Left kidney (tissue), 2 donors: ENCODE data around the gene MAPT. TPM values are rescaled to one million over a fixed set of nuclear protein-coding genes. Genes with fewer than 3 reads are reported as not detected.
"Not testable (repeated sequence)": the region's sequence is repeated elsewhere in the genome, so short reads cannot be mapped to it uniquely, and the experiment has no call there.

Experiments used
- DNase-seq: peaks from one replicate; pipeline ENCODE4 v3.0.0-alpha.2; 2013
- polyA plus RNA-seq: library from polyadenylated mRNA; unstranded; fragments of 120-200 nt; gene quantifications from one replicate; pipeline ENCODE4 v1.2.1, GENCODE V29; 2013; ENCODE audit not compliant: insufficient read length

The MAPT gene
- polyA plus RNA-seq, 1 donor = 7.1 TPM

DNA sequence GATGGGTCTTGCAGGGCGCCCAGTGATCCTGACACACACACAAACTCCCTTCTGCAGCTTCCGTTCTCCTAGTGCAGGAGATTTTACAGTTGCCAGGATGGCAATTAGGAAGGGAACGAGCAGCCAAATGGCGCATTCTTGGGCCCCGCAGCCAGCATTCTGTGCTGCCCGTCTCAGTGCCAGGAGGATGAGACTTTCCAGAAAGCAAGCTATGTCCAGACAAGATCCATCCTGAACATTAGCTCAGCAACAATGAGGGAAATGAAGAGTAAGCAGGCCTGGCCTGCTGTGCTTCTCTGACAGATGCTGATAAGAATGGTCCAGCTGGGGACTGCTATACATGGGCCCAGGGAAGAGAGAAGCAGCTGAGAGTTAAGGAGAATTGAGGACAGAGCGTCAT, 33.2 kb upstream of the MAPT start:
- DNase-seq = no peak

DNA sequence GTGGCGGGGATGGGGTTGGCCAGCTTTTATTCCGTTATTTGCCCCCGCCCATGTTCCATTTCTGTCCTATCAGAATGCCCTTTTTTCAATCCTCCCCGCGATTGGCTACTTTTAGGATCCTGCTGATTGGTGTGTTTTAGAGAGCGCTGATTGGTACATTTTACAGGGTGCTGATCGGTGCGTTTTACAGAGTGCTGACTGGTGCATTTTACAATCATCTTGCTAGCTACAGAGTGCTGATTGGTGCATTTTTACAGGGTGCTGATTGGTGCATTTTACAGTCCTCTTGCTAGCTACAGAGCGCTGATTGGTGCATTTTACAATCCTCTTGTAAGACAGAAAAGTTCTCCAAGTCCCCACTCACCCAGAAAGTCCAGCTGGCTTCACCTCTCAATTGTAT, 32.2 kb upstream of the MAPT start:
- not testable (repeated sequence) for DNase-seq

DNA sequence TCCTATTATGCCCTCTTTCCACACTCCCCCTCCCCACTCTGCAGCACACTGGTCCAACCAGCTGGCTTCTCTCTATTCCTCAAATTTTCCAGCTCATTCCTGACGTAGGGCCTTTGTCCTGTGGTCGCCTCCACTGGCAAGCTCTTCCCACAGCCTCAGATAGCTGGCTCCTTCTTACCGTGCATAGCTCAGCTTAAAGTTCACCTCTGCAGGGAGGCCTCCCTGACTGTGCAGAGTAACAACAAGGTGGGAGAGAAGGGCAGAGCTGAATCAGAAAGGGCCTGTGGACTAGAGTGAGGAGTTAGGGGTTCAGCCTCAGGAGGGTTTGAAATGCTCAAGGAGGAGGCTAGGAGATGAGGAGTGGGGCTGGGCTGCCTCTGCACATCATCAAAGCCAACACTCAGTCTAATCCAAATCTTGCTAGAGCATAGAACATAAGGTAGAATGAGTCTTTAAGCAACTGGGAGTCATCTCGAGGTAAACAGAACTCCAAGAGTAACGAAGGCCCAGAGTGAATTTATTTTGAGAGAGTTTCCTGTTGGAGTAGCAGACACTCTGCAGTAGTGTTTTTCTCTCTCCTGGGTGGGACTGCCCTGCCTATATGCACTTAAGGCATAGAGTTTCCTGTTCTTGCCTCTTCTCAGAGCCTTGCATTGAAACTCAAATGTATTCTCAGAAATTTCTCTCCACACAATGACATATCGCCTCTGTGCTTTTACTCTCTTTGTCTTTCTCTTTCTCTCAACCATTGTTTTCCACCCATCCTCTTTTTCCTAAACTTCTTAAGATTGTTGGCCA, 30.3 kb upstream of the MAPT start:
- DNase-seq = no peak

DNA sequence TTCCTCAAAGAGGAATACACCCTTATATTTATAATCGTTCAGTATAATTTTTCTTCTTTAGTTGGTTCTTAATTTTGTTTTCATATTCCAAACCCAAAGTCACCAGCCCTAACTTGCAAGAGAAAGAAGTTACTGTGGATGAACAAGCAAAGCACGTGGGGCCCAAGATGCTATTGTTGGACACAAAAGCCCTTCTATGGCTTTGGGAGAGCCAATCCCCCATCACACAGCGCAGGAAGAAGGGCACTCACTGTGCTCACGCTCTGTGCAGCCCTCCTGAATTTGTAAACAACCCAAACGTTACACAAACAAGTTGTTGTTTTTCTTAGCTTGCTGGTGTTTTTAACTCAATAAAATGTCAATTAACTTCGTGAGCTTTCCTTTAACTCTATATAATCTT, 27.2 kb upstream of the MAPT start:
- DNase-seq = no peak

DNA sequence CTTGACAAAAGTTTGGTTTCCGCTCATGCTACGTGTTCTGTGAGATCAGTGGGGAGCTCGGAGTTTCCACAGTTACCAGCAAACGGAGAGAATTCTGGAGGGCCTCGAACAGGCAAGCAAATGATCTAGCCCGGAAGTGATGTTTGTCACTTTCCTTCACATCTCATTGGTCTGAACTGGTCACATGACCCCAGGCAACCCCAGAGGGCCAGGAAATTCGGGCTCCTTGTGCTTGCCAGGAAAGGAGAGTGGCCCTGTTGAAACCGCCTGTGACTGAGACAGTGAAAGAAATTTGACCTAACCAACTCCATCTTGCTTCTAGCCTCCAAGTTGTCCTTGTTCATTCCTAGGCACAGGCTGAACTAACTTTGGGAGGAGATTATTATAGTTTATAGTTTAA, 26.7 kb upstream of the MAPT start:
- no peak for DNase-seq

DNA sequence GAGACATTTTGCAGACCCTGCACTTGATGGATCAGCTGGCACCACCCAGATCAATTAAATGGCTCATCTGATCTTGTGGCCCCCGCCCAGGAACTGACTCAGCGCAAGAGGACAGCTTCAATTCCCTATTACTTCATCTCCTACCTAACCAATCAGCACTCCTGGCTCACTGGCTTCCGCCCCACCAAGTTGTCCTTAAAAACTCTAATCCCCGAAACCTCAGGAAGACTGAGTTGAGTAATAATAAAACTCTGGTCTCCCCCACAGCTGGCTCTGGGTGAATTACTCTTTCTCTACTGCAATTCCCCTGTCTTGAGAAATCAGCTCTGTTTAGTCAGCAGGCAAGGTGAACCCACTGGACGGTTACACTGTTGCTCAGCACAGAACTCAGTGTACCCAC, 26.1 kb upstream of the MAPT start:
- no peak for DNase-seq

DNA sequence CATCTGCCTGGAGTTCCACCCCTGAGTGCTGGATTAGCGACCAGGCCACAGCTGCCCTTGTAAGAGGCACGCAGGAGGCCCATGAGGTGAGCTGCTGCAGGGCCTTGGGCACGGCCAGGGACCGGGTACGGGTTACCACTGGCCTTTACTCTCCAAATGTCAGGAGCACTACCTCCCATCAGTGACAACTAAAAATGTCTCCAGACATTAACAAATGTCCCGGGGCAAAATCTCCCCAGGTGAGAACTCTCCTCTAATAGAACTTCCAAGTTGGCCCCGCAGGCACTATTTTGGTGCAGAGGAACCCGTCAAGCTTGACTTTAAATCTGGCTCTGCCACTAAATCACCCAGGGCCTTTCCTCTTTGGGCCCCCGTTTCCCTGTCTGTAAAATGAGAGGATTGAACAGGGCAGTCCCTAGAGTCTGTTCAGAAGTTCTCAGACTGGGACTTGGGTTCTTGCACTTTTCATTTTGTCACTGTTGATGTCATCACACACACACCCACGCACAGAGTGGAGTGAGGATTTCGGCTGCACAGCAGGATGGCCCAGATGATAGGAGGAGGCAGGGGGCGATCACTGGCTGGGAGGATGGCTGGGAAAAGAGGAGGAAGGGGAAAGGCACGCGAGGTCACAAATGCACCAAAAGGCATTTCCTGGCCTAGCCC, 24.5 kb upstream of the MAPT start:
- no peak for DNase-seq

DNA sequence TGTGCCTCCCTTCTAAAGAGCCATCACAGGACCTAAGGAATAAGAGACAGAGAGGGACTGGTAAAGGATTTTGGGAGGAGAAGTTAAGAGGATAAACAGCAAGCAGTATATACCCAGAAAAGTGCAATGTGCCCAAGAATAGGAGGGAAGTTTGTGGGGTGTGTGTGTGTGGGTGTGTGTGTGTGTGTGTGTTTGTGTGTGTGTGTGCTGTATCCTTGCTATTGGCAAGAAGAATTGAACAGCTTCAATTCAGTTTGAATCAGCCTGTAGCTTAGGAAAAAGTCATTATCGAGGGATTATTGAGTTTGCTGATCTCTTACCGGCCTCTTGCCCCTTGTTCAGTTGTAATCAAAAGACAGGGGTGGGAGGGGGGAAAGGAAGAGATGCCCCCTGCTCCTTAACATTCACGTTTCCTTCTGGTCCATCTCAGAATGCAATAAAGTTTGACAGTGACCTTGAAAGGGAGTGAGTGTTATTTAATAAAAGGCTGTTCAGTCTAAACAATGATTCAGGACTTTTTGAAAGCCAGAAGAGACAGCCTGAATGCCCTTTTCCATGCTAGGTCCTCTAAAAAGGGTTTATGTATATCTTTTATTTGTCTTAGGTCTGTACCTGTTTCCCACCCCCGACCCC, 23.9 kb upstream of the MAPT start:
- no peak for DNase-seq

DNA sequence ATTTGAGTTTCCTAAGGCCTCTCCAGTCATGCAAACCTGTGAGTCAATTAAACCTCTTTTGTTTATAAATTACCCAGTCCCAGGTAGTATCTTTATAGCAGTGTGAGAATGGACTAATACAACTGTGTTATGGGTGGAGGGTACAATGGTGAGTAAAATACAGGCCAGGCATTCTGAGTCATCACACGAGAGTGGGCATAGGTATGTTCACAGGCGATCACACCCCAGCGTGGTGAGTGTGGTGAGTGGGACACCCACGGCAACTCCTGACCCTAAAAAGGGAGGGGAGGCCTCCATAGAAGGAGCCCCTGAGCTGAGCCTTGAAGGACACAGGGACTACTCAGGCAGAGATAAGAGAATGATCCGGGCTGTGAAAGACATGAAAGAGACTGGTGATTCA, 22.6 kb upstream of the MAPT start:
- no peak for DNase-seq

DNA sequence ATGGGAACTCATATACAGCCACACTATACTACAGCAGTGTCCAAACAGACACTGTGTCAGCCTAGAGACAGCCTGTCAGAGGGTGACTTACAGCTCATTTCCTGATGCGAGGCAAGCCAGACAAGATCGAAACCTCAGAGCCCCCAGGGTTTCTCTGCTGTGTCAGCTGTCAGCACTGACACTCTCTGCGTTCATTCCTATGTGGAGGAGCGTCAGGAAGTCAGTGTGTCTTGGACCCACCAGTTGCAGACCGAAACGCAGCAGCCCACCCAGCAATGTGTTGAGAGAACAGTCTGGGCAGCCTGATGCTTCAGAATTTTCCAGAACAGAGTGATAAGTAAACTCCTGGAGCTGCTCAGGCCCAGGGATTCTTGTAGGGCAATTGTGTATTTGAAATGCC, 20.6 kb upstream of the MAPT start:
- no peak for DNase-seq

DNA sequence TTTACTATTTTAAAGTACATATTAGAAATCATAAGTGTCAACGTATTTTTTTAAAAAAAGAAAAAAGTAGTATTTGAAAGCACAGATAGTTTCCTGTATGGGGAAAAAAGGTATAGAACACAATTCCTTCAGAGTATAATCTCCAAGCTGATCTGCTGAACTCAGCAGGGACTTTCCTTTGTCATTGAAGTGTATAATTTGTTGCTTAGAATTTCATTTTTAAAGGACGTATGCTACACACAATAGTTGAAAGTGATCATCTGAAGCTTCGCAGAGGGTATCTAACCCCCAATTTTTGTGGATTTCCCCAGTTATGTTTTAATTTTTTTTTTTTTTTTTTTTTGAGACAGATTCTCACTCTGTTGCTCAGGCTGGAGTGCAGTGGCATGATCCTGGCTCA, 20.2 kb upstream of the MAPT start:
- DNase-seq = no peak

DNA sequence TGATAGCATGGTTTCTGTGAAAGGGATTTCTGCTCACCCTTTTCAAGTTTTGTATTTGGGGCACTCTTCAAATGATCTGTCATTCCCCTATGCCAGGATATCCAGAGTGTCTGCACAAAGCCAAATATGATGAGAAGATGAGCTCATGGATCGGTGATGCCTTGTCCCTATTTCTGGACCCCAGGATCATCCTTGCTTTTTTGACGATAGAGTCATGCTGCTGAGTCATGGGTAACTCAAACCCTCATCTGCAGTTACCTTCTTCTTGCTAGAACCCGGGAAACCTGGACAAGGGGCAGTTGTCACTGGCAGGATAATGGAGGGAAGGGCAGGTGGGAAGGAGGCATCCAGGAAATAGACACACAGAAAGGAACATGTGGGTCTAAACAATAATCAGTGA, 17.8 kb upstream of the MAPT start:
- no peak for DNase-seq

DNA sequence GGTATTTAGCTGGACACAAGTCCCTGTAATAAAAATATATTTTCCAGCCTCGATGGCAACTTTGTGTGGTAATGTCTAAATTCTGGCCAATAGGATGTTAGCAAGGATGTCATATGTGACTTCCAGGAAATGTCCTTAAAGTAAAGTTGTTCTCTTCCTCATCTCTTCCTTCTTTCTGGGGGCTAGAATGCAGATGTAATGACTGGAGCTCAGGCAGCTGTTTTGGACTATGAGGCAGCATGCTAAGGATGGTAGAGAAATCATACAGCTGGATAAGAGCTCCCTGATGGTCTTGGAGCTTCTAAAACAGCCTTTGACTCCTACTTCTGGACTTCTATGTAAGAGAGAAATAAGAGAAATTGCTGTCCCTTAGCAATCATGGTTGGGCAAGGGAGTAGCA, 16.9 kb upstream of the MAPT start:
- no peak for DNase-seq

DNA sequence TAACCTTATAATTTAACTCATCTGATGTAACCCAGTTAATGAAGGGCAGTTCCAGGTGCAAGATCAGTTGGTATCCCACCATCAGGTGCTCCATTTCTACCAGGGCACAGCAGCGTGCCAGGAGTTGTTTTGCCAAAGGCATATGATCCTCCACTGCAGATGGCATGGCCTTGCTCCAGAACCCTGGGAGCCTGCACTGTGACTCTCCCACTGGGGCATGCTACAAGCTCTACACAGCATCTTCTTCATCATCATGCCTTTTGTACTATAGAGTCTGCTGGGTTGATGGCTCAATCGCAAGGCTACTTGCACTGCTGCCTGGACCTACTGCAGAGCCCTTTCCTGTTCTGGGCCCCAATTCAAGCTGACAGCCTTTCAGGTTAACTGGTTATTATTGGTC, 11.3 kb upstream of the MAPT start:
- no peak for DNase-seq

DNA sequence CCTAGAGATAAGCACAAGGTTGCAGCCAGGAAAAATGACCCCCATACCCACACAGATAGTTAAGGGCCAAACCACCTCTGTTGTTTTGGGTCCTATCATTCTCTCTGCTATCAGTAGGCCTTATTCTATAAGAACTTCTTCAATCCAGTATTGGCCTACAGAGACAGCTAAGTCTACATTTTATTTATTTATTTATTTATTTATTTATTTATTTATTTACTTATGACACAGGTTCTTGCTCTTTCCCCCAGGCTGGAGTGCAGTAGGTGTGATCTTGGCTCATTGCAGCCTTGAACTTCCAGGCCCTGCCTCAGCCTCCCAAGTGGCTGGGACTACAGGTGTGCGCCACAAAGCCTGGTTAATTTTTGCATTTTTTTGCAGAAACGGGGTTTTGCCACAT, 7.5 kb upstream of the MAPT start:
- no peak for DNase-seq

DNA sequence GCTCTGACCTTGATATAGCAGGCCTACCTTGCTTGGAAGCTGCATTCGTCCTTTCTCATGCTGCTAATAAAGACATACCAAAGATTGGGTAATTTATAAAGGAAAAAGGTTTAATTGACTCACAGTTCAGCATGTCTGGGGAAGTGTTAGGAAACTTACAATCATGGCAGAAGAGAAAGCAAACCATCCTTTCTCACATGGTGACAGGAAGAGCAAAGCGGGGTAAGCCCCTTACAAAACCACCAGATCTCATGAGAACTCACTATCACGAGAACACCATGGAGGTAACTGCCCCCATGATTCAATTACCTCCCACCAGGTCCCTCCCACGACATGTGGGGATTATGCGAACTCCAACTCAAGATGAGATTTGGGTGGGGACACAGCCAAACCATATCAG, 6.0 kb upstream of the MAPT start:
- DNase-seq = no peak

DNA sequence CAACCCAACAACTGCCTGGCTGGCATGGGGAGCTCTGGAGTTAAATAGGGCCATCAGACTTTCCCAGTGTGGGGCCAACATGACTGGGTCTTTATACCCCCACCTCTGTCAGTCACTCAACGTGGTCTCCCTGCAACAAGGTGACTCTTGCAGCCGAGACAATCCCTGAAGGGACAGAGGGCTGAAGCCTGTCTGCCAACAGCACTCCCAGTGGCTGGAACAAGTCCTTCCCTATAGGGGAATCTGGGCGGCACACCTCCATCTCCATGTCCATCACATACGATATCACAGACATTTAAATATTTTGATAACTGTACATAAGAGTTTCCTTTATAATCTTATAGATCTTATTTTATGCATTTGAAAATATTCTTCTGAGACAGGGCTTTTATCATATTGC, 4.8 kb upstream of the MAPT start:
- no peak for DNase-seq

DNA sequence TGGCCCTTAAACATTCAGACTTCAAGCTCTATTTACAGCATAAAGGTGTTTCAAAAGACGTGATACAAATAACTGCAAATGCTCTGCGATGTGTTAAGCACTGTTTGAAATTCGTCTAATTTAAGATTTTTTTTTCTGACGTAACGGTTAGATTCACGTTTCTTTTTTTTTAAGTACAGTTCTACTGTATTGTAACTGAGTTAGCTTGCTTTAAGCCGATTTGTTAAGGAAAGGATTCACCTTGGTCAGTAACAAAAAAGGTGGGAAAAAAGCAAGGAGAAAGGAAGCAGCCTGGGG, 681 bp upstream of the MAPT start:
- DNase-seq = no peak

DNA sequence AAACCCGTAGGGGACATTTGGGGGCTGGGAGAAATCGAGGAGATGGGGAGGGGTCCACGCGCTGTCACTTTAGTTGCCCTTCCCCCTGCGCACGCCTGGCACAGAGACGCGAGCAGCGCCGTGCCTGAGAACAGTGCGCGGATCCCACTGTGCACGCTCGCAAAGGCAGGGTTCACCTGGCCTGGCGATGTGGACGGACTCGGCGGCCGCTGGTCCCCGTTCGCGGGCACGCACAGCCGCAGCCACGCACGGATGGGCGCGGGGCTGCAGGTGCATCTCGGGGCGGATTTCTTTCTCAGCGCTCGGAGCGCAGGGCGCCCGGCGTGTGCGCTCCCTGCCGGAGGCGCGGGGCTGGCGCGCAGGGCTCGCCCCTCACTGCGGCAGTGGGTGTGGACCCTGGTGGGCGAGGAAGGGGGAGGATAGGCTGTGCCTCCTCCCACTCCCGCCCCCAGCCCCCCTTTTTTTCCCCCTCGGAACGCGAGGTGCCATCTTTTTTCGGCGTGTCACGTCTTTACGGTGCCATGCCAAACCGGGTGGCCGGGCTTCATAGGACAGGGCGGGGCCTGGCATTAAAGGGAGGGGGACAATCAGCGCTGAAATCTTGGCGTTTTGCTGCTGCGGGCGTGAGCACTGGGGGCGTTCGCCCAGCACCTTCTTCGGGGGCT, 1.1 kb downstream of the MAPT start:
- no peak for DNase-seq

DNA sequence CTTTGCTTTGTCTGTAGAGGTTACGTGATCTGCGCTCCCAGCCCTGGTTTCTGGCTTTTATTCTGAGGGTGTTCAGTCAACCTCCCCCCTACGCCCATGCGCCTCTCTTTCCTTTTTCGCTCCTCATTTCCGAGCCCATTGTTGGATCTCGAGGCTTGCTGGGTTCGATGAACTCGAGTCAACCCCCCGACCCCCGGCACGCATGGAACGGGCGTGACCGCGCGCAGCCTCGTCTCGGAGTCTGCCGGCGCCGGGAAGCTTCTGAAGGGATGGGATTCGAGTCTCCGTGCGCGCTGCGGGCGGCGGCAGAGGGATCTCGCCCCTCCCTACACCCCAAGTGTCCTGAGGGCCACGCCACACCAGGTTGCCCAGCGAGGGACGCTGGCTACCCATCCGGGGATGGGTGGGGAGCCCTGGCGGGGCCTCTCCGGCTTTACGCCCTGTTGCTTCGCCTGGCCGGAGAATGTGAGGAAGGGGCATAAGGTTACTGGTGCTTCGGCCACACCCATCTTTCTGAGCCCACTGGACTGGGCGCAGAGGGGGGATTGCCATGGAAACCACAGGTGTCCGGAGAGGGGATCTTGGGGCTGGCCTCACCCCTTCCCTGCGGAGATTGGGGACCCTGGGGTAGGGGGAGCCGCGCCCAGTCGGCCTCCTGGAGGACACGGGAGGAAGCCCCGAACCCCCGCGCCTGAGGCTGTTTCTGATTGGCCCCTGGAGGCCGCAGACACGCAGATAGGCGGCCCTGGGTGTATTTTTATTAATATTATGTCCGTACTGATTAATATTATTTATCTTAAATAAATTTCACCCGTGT, 1.8 kb downstream of the MAPT start:
- DNase-seq = no peak

DNA sequence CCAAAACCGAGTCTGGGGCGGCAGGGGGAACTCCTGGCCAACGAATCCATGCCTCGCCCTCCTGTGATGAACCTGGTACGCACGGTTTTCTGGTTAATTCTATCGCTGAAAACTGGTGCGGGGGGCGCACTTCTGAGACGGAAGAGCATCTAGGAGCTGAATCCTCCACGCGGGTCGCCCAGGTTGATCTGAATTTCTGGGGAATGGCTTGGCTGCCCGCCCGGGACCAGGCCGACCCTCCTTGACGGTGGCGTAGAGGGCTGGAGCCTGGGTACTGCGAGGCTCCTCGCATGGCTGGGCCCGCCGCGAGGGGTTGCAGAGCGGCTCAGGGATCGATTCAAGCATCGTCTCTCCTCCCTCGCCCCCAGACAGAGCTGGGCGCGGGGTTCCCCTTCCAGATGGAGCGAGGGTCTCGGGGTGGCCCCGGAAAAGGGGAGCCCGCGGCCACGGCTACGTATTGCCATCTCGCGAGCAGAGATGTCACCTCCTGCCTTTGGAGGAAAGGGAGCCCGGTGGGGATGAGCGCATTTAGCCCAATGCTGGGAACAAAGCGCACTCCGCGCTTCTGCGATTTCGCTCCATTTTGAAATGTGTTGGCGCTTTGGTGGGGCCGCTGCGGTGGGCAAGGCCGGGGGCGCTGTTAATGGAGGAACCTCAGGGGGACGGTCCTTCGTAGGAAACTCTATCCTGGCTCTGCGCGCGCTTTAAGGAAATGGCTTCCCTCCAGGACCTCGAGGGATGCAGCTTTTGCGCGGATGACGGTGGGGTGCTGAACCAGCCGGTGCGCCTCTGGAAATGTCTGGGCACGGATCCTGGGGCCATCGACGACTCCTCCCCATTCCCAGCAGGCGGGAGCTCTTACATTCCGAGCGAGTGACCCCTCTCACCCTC, 2.7 kb downstream of the MAPT start:
- DNase-seq = no peak
